NT2/D1 (cell line): ENCODE measurements around the gene PLEKHA7.

ENCODE experiments used
- SUZ12 ChIP-seq: IDR thresholded peaks from 2 replicates; pipeline ENCODE4 v1.6.1; 2011; ENCODE audit not compliant: insufficient read length, insufficient read depth; ENCODE audit errors: extremely low read depth
- YY1 ChIP-seq: IDR thresholded peaks from 2 replicates; pipeline ENCODE4 v1.6.1; 2011; ENCODE audit not compliant: insufficient read length, insufficient read depth
- ZNF274 ChIP-seq: IDR thresholded peaks from 2 replicates; pipeline ENCODE4 v1.6.1; 2011; ENCODE audit warnings: mild to moderate bottlenecking, low read depth, low read length

- TF ChIP-seq YY1: no peak
- TF ChIP-seq ZNF274: no peak
- no peak for TF ChIP-seq SUZ12
These were observed 24.7 kb downstream of the PLEKHA7 start for GRCh38 chr11:16989554-16989953.
